ENCODE measurements around the gene CIITA.
"Not testable (repeated sequence)": the region's sequence is repeated elsewhere in the genome, so short reads cannot be mapped to it uniquely, and the experiment has no call there.

The CIITA gene

DNA sequence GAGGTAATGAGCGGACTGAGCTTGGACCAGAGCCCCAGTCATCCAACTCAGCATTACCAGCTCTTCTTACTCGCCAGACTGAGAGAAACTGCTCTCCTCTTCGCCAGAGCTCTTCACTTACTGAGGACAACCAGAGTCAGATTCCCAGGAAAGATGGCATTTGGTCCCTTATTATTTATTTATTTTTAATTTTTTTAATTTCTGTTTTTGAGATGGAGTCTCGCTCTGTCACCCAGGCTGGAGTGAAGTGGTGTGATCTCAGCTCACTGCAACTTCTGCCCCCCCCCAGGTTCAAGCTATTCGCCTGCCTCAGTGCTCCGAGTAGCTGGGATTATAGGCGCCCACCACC lies 42.0 kb downstream of the CIITA start:
- no peak for TF ChIP-seq CTCF (IDR thresholded peaks at IDR 0.05; ENCODE audit: low read depth, low read length)
- no peak overlapping the region for H3K4me3 ChIP-seq (replicated peaks in 1 of 2; ENCODE audit: low read depth in 2 of 2, low read length in 2 of 2)
- DNase-seq (ENCODE audit: low read depth in 2 of 2) = no peak

- no peak for DNase-seq (ENCODE audit: low read depth in 2 of 2)
- no peak overlapping the region for H3K4me3 ChIP-seq (replicated peaks in 1 of 2; ENCODE audit: low read depth in 2 of 2, low read length in 2 of 2)
- no peak for TF ChIP-seq CTCF (IDR thresholded peaks at IDR 0.05; ENCODE audit: low read depth, low read length)
These were observed 43.9 kb downstream of the CIITA start for GRCh38 chr16:10920726-10921427.

DNA sequence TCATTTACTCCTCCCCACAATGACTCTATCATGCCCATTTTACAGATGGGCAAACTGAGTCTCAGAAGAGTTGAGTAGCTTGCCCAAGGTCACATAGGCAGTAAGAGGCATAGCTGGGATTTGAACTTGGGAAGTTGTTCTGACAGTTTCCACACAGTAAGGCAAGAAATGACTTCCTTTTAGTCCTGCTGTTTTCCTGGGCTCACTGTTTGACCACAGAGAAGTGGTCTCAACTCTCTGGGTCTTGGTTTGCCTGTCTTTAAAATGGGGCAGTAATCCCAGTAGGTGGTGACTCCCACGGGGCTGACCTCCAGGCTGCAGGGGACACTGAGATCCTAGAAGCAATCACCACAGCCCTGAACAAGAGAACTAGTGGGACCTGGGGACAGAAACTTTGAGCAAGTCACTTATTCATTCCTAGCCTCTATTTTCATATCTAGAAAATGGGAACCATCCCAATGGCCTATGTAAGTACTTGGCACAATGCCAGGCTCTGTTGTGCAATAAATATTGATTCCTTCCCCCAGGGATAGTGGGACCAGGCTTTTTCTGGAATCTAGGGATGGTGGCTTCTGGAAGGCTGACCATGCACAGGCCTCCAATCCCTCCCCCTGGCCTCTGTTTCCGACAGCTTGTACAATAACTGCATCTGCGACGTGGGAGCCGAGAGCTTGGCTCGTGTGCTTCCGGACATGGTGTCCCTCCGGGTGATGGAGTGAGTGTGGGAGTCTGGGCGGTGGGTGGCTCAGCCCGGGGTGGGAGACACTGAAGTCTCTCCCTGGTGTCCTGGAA lies 44.7 kb downstream of the CIITA start:
- TF ChIP-seq CTCF (IDR thresholded peaks at IDR 0.05; ENCODE audit: low read depth, low read length) = no peak
- DNase-seq (ENCODE audit: low read depth in 2 of 2) = peak; percentile 32 to 43
- no peak overlapping the region for H3K4me3 ChIP-seq (replicated peaks in 1 of 2; ENCODE audit: low read depth in 2 of 2, low read length in 2 of 2)

- DNase-seq (ENCODE audit: low read depth in 2 of 2) = peak; percentile 53 to 54
- no peak for TF ChIP-seq CTCF (IDR thresholded peaks at IDR 0.05; ENCODE audit: low read depth, low read length)
- H3K4me3 ChIP-seq (replicated peaks in 1 of 2; ENCODE audit: low read depth in 2 of 2, low read length in 2 of 2) = no peak overlapping the region
These were observed 45.5 kb downstream of the CIITA start for GRCh38 chr16:10922328-10923145.

- no peak for TF ChIP-seq CTCF (IDR thresholded peaks at IDR 0.05; ENCODE audit: low read depth, low read length)
- H3K4me3 ChIP-seq (replicated peaks in 1 of 2; ENCODE audit: low read depth in 2 of 2, low read length in 2 of 2) = no peak overlapping the region
- DNase-seq (ENCODE audit: low read depth in 2 of 2) = no peak
These were observed 46.2 kb downstream of the CIITA start for GRCh38 chr16:10923146-10923649.

DNA sequence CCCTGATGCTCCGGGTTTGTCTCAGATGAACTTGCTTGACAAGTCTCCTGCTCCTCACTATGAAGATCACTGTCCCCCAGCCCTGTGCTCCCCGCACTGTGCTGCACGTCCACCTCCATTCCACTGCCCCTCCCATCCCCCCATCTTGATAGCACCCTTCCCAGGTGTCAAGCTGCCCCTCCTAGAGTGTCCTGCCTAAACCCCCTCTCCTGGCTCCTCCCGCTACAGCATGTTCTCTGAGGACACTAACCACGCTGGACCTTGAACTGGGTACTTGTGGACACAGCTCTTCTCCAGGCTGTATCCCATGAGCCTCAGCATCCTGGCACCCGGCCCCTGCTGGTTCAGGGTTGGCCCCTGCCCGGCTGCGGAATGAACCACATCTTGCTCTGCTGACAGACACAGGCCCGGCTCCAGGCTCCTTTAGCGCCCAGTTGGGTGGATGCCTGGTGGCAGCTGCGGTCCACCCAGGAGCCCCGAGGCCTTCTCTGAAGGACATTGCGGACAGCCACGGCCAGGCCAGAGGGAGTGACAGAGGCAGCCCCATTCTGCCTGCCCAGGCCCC lies 46.7 kb downstream of the CIITA start:
- DNase-seq (ENCODE audit: low read depth in 2 of 2) = no peak
- no peak for TF ChIP-seq CTCF (IDR thresholded peaks at IDR 0.05; ENCODE audit: low read depth, low read length)
- H3K4me3 ChIP-seq (replicated peaks in 1 of 2; ENCODE audit: low read depth in 2 of 2, low read length in 2 of 2) = no peak overlapping the region

GRCh38 chr16:10925285-10925684 lies 48.3 kb downstream of the CIITA start:
- DNase-seq (ENCODE audit: low read depth in 2 of 2); H3K4me3 ChIP-seq (replicated peaks in 1 of 2; ENCODE audit: low read depth in 2 of 2, low read length in 2 of 2): not testable (repeated sequence)

All from cardiac fibroblast (primary cell).